DND-41 (cell line): ENCODE data around the gene LSM7.

Source experiments
- ATAC-seq: fragments of 200-7000 bp; cut with Tn5 transposase; 3 replicates; pipeline ENCODE4 v1.9.1; 2021; ENCODE audit warnings: low read depth; ENCODE audit not compliant: insufficient read depth
- DNase-seq: peaks from one replicate; pipeline ENCODE4 v3.0.0-alpha.2; 2020
- H2AFZ ChIP-seq: 2 replicates; pipeline ENCODE4 v1.6.0; 2012; ENCODE audit warnings: low read depth, low read length
- H3K27ac ChIP-seq: 2 replicates; pipeline ENCODE4 v1.5.1; 2012; ENCODE audit warnings: low read length, inconsistent platforms
- H3K27me3 ChIP-seq: fragments of 200-600 bp; sonication (generic); 2 replicates; pipeline ENCODE4 v1.6.0; 2012; ENCODE audit warnings: low read length, mild to moderate bottlenecking, inconsistent platforms; ENCODE audit not compliant: insufficient read depth, poor library complexity
- H3K36me3 ChIP-seq: 2 replicates; pipeline ENCODE4 v1.5.1; 2012; ENCODE audit warnings: low read length, inconsistent platforms; ENCODE audit not compliant: insufficient read depth
- H3K4me1 ChIP-seq: 2 replicates; pipeline ENCODE4 v1.5.1; 2012; ENCODE audit warnings: mild to moderate bottlenecking, low read length; ENCODE audit not compliant: insufficient read depth
- H3K4me2 ChIP-seq: 2 replicates; pipeline ENCODE4 v1.6.0; 2012; ENCODE audit warnings: mild to moderate bottlenecking, moderate library complexity, low read length, inconsistent platforms; ENCODE audit not compliant: insufficient read depth
- H3K4me3 ChIP-seq, 2 experiments: fragments of 200-600 bp in 1 of 2; shearing (Covaris generic) in 1 of 2; 2 replicates each; pipeline ENCODE4 v1.5.1; 2012 to 2016; ENCODE audit warnings: inconsistent platforms in 2 of 2, low read length in 2 of 2, mild to moderate bottlenecking in 2 of 2, low read depth in 1 of 2, moderate library complexity in 1 of 2
- H3K79me2 ChIP-seq: 2 replicates; pipeline ENCODE4 v1.6.0; 2012; ENCODE audit warnings: low read length, inconsistent platforms; ENCODE audit not compliant: insufficient read depth
- H3K9ac ChIP-seq: 2 replicates; pipeline ENCODE4 v1.6.0; 2012; ENCODE audit warnings: low read depth, mild to moderate bottlenecking, inconsistent platforms, low read length, moderate library complexity
- H3K9me3 ChIP-seq: 2 replicates; pipeline ENCODE4 v1.5.1; 2012; ENCODE audit warnings: low read length, moderate library complexity, mild to moderate bottlenecking, inconsistent platforms; ENCODE audit not compliant: insufficient read depth, severe bottlenecking
- H4K20me1 ChIP-seq: 2 replicates; pipeline ENCODE4 v1.6.0; 2012; ENCODE audit warnings: low read length; ENCODE audit not compliant: insufficient read depth
- CTCF ChIP-seq: IDR thresholded peaks from 2 replicates; pipeline ENCODE4 v1.5.1; 2012; ENCODE audit warnings: borderline replicate concordance, low read length, moderate library complexity, mild to moderate bottlenecking; ENCODE audit not compliant: poor library complexity, severe bottlenecking; ENCODE audit errors: extremely low read depth
- EZH2 ChIP-seq: IDR thresholded peaks from 3 replicates; pipeline ENCODE4 v1.6.1; 2012; ENCODE audit warnings: borderline replicate concordance, low read depth, mild to moderate bottlenecking, moderate library complexity, low read length, inconsistent platforms; ENCODE audit not compliant: severe bottlenecking

Gene LSM7

GRCh38 chr19:2333807-2334211 is 5.4 kb upstream of the LSM7 start:
- H3K36me3 ChIP-seq, result peaks cover 50% of the 10 kb centered on the region
- H3K4me2 ChIP-seq, result no peak overlapping the region
- TF ChIP-seq CTCF, result peak; percentile 6
- TF ChIP-seq EZH2, result no peak
- ATAC-seq, result no peak
- no peak overlapping the region for H3K4me3 ChIP-seq
- peaks cover 98% of the 10 kb centered on the region for H3K79me2 ChIP-seq
- peak overlapping the region; percentile 63 for H3K27ac ChIP-seq
- peaks cover 58% of the 10 kb centered on the region for H4K20me1 ChIP-seq
- no peak overlapping the region for H3K9ac ChIP-seq
- H3K4me1 ChIP-seq, result peaks cover 50% of the 10 kb centered on the region
- H3K27me3 ChIP-seq, result no peaks in the 10 kb centered on the region
- no peaks in the 10 kb centered on the region for H3K9me3 ChIP-seq
- DNase-seq, result no peak
- no peak overlapping the region for H2AFZ ChIP-seq

- TF ChIP-seq CTCF (no peak), EZH2 (no peak)
- peaks cover 97% of the 10 kb centered on the region for H3K79me2 ChIP-seq
- ATAC-seq (no peak), DNase-seq (peak; percentile 49)
- no peak overlapping the region for H2AFZ ChIP-seq
- H3K4me2 ChIP-seq, result no peak overlapping the region
- peaks cover 52% of the 10 kb centered on the region for H4K20me1 ChIP-seq
- no peak overlapping the region for H3K4me3 ChIP-seq
- H3K27me3 ChIP-seq, result no peaks in the 10 kb centered on the region
- H3K4me1 ChIP-seq, result peaks cover 50% of the 10 kb centered on the region
- H3K36me3 ChIP-seq, result peaks cover 48% of the 10 kb centered on the region
- peak overlapping the region; percentile 21; the same call in 1 of the 2 replicates for H3K9ac ChIP-seq
- H3K9me3 ChIP-seq, result no peaks in the 10 kb centered on the region
- peak overlapping the region; percentile 63 for H3K27ac ChIP-seq
Observed at GRCh38 chr19:2333027-2333806, 4.8 kb upstream of the LSM7 start.

GRCh38 chr19:2332341-2333026 is 4.1 kb upstream of the LSM7 start:
- H3K9ac ChIP-seq, result peak overlapping the region; percentile 99
- no peaks in the 10 kb centered on the region for H3K9me3 ChIP-seq
- TF ChIP-seq CTCF, result no peak
- TF ChIP-seq EZH2, result no peak
- peaks cover 54% of the 10 kb centered on the region for H3K4me1 ChIP-seq
- peak overlapping the region; percentile 90 for H3K4me2 ChIP-seq
- H3K4me3 ChIP-seq, result peak overlapping the region in 1 of 2 experiments; percentile 43; a peak in 2 of 4 replicates
- peaks cover 42% of the 10 kb centered on the region for H3K36me3 ChIP-seq
- H4K20me1 ChIP-seq, result peaks cover 45% of the 10 kb centered on the region
- DNase-seq (peak; percentile 88), ATAC-seq (peak; percentile 70)
- H2AFZ ChIP-seq, result no peak overlapping the region
- peak overlapping the region; percentile 92 for H3K27ac ChIP-seq
- H3K27me3 ChIP-seq, result no peaks in the 10 kb centered on the region
- H3K79me2 ChIP-seq, result peaks cover 97% of the 10 kb centered on the region
